ENCODE data around the gene OR5V1.

- TF ChIP-seq, protein P1, sequence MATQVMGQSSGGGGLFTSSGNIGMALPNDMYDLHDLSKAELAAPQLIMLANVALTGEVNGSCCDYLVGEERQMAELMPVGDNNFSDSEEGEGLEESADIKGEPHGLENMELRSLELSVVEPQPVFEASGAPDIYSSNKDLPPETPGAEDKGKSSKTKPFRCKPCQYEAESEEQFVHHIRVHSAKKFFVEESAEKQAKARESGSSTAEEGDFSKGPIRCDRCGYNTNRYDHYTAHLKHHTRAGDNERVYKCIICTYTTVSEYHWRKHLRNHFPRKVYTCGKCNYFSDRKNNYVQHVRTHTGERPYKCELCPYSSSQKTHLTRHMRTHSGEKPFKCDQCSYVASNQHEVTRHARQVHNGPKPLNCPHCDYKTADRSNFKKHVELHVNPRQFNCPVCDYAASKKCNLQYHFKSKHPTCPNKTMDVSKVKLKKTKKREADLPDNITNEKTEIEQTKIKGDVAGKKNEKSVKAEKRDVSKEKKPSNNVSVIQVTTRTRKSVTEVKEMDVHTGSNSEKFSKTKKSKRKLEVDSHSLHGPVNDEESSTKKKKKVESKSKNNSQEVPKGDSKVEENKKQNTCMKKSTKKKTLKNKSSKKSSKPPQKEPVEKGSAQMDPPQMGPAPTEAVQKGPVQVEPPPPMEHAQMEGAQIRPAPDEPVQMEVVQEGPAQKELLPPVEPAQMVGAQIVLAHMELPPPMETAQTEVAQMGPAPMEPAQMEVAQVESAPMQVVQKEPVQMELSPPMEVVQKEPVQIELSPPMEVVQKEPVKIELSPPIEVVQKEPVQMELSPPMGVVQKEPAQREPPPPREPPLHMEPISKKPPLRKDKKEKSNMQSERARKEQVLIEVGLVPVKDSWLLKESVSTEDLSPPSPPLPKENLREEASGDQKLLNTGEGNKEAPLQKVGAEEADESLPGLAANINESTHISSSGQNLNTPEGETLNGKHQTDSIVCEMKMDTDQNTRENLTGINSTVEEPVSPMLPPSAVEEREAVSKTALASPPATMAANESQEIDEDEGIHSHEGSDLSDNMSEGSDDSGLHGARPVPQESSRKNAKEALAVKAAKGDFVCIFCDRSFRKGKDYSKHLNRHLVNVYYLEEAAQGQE (IDR thresholded peaks at IDR 0.05), result no peak
- TF ChIP-seq, protein P2, sequence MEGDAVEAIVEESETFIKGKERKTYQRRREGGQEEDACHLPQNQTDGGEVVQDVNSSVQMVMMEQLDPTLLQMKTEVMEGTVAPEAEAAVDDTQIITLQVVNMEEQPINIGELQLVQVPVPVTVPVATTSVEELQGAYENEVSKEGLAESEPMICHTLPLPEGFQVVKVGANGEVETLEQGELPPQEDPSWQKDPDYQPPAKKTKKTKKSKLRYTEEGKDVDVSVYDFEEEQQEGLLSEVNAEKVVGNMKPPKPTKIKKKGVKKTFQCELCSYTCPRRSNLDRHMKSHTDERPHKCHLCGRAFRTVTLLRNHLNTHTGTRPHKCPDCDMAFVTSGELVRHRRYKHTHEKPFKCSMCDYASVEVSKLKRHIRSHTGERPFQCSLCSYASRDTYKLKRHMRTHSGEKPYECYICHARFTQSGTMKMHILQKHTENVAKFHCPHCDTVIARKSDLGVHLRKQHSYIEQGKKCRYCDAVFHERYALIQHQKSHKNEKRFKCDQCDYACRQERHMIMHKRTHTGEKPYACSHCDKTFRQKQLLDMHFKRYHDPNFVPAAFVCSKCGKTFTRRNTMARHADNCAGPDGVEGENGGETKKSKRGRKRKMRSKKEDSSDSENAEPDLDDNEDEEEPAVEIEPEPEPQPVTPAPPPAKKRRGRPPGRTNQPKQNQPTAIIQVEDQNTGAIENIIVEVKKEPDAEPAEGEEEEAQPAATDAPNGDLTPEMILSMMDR (IDR thresholded peaks at IDR 0.05; ENCODE audit: low read depth, low read length, missing input control), result no peak
- TF ChIP-seq TAF1 (conservative IDR thresholded peaks at IDR 0.05), result no peak
Observed at GRCh38 chr6:29376003-29376402, 7.3 kb upstream of the OR5V1 start.
